Trophoblast cell (in vitro differentiated cells and primary cell): Measurements from ENCODE around the gene C1orf167.
A peak's percentile ranks its signal among the peaks of the same experiment; 100 is the strongest.

Source experiments
- DNase-seq, 2 donors: peaks; one replicate each; pipeline ENCODE4 v3.0.0-alpha.2; 2016
- H2AFZ ChIP-seq: 2 replicates; pipeline ENCODE4 v1.6.1; 2013; ENCODE audit warnings: low read length, moderate library complexity, mild to moderate bottlenecking; ENCODE audit not compliant: insufficient read depth, poor library complexity
- H2AK5ac ChIP-seq: 2 replicates; pipeline ENCODE4 v1.6.1; 2013; ENCODE audit warnings: mild to moderate bottlenecking, low read length
- H2BK120ac ChIP-seq: 2 replicates; pipeline ENCODE4 v1.6.1; 2013; ENCODE audit warnings: low read length, mild to moderate bottlenecking, moderate library complexity; ENCODE audit not compliant: insufficient read depth, poor library complexity
- H2BK12ac ChIP-seq: 2 replicates; pipeline ENCODE4 v1.6.1; 2013; ENCODE audit warnings: mild to moderate bottlenecking, low read length, moderate library complexity
- H2BK5ac ChIP-seq: 2 replicates; pipeline ENCODE4 v1.6.1; 2013; ENCODE audit warnings: low read length, low read depth, moderate library complexity, mild to moderate bottlenecking; ENCODE audit not compliant: poor library complexity
- H3K14ac ChIP-seq: 2 replicates; pipeline ENCODE4 v1.6.1; 2013; ENCODE audit warnings: mild to moderate bottlenecking, low read length
- H3K18ac ChIP-seq: 2 replicates; pipeline ENCODE4 v1.6.1; 2013; ENCODE audit warnings: mild to moderate bottlenecking, low read length
- H3K23ac ChIP-seq: 2 replicates; pipeline ENCODE4 v1.6.1; 2013; ENCODE audit warnings: low read length
- H3K27ac ChIP-seq: 2 replicates; pipeline ENCODE4 v1.5.1; 2013; ENCODE audit warnings: low read depth, mild to moderate bottlenecking, inconsistent platforms, low read length, moderate library complexity
- H3K27me3 ChIP-seq: 2 replicates; pipeline ENCODE4 v1.6.1; 2013; ENCODE audit warnings: inconsistent platforms, mild to moderate bottlenecking, low read length, moderate library complexity; ENCODE audit not compliant: insufficient read depth
- H3K36me3 ChIP-seq, 2 experiments: 1 replicate in 1 of 2; 2 replicates in 1 of 2; pipeline ENCODE4 v1.6.1; 2013; ENCODE audit warnings: low read length in 2 of 2, mild to moderate bottlenecking in 2 of 2, moderate library complexity in 1 of 2; ENCODE audit not compliant: insufficient read depth in 2 of 2, control insufficient read depth in 1 of 2
- H3K4ac ChIP-seq: 2 replicates; pipeline ENCODE4 v1.6.1; 2013; ENCODE audit warnings: low read depth, mild to moderate bottlenecking, low read length, moderate library complexity
- H3K4me1 ChIP-seq, 2 experiments: 1 replicate in 1 of 2; 2 replicates in 1 of 2; pipeline ENCODE4 v1.6.1; 2013; ENCODE audit warnings: low read length in 2 of 2, mild to moderate bottlenecking in 2 of 2, moderate library complexity in 1 of 2; ENCODE audit not compliant: insufficient read depth in 2 of 2, control insufficient read depth in 1 of 2
- H3K4me2 ChIP-seq: 2 replicates; pipeline ENCODE4 v1.6.1; 2013; ENCODE audit warnings: inconsistent platforms, mild to moderate bottlenecking, low read length, moderate library complexity
- H3K4me3 ChIP-seq: 2 replicates; pipeline ENCODE4 v1.5.1; 2013; ENCODE audit warnings: mild to moderate bottlenecking, low read depth, low read length, inconsistent platforms
- H3K79me1 ChIP-seq: one replicate; pipeline ENCODE4 v1.6.1; 2013; ENCODE audit warnings: low read length
- H3K79me2 ChIP-seq: 2 replicates; pipeline ENCODE4 v1.6.1; 2013; ENCODE audit warnings: low read length, mild to moderate bottlenecking; ENCODE audit not compliant: control insufficient read depth, insufficient read depth, poor library complexity
- H3K9ac ChIP-seq: 2 replicates; pipeline ENCODE4 v1.6.1; 2013; ENCODE audit warnings: mild to moderate bottlenecking, low read length
- H3K9me3 ChIP-seq: 2 replicates; pipeline ENCODE4 v1.6.1; 2013; ENCODE audit warnings: low read depth, mild to moderate bottlenecking, control low read depth, inconsistent platforms, low read length; ENCODE audit not compliant: insufficient read depth
- H4K12ac ChIP-seq: 2 replicates; pipeline ENCODE4 v1.6.1; 2013; ENCODE audit warnings: low read depth, mild to moderate bottlenecking, low read length, moderate library complexity
- H4K8ac ChIP-seq: 2 replicates; pipeline ENCODE4 v1.6.1; 2013; ENCODE audit warnings: low read depth, mild to moderate bottlenecking, low read length, moderate library complexity
- H4K91ac ChIP-seq: one replicate; pipeline ENCODE4 v1.6.1; 2013; ENCODE audit warnings: low read depth, mild to moderate bottlenecking, low read length, moderate library complexity
- WGBS: extraction: QIAGEN DNeasy Blood & Tissue Kit; methylation state at CpG from one replicate; pipeline ENCODE4 v1.1.7; 2013; ENCODE audit warnings: missing lambda C conversion rate; ENCODE audit not compliant: insufficient read length, insufficient coverage; ENCODE audit errors: extremely low coverage; 5-methylcytosine and 5-hydroxymethylcytosine counted together

C1orf167 gene

GRCh38 chr1:11799896-11800295 lies 37.9 kb downstream of the C1orf167 start:
- Histone ChIP-seq H3K36me3 (peaks cover 20 to 33% of the 10 kb centered on the region in 2 experiments), H3K4me1 (peaks cover 16 to 21% of the 10 kb centered on the region in 2 experiments), H3K14ac (no peak overlapping the region)

GRCh38 chr1:11800391-11800755 lies 38.4 kb downstream of the C1orf167 start:
- Histone ChIP-seq H3K79me1 (peaks cover 15% of the 10 kb centered on the region), H2BK5ac (no peak overlapping the region), H3K9me3 (peaks cover 2% of the 10 kb centered on the region), H3K79me2 (peaks cover 5% of the 10 kb centered on the region), H3K27ac (no peak overlapping the region), H3K27me3 (no peaks in the 10 kb centered on the region), H3K36me3 (peaks cover 15 to 29% of the 10 kb centered on the region in 2 experiments), H3K4ac (no peak overlapping the region), H3K14ac (no peak overlapping the region), H3K4me2 (no peak overlapping the region), H4K12ac (no peak overlapping the region), H3K23ac (no peak overlapping the region), H2BK120ac (no peak overlapping the region), H3K18ac (no peak overlapping the region), H2BK12ac (no peak overlapping the region), H4K91ac (no peak overlapping the region), H3K4me3 (no peak overlapping the region), H3K9ac (no peak overlapping the region), H2AFZ (no peak overlapping the region), H2AK5ac (no peak overlapping the region), H3K4me1 (peaks cover 16 to 24% of the 10 kb centered on the region in 2 experiments), H4K8ac (no peak overlapping the region)
- no CpG with 5 or more reads among the region's 8 CpGs for WGBS
- DNase-seq: no peak

More at GRCh38 chr1:11799896-11800295, 37.9 kb downstream of the C1orf167 start:
- H2BK120ac ChIP-seq: no peak overlapping the region
- DNase-seq: no peak
- WGBS: no CpG with 5 or more reads among the region's 9 CpGs
- H2AFZ ChIP-seq: no peak overlapping the region
- no peak overlapping the region for H4K91ac ChIP-seq
- H3K18ac ChIP-seq: no peak overlapping the region
- no peak overlapping the region for H2BK12ac ChIP-seq
- H3K4me2 ChIP-seq: no peak overlapping the region
- H3K27me3 ChIP-seq: no peaks in the 10 kb centered on the region
- H4K12ac ChIP-seq: no peak overlapping the region
- H4K8ac ChIP-seq: no peak overlapping the region
- H3K9me3 ChIP-seq: peaks cover 2% of the 10 kb centered on the region
- no peak overlapping the region for H3K9ac ChIP-seq
- no peak overlapping the region for H3K23ac ChIP-seq
- no peak overlapping the region for H2AK5ac ChIP-seq
- no peak overlapping the region for H2BK5ac ChIP-seq
- H3K79me1 ChIP-seq: peaks cover 10% of the 10 kb centered on the region
- peaks cover under 1% of the 10 kb centered on the region for H3K79me2 ChIP-seq
- H3K27ac ChIP-seq: no peak overlapping the region
- no peak overlapping the region for H3K4me3 ChIP-seq
- no peak overlapping the region for H3K4ac ChIP-seq

GRCh38 chr1:11800756-11801433 lies 38.9 kb downstream of the C1orf167 start:
- H2BK12ac ChIP-seq: no peak overlapping the region
- peaks cover 7% of the 10 kb centered on the region for H3K79me2 ChIP-seq
- H3K4me3 ChIP-seq: no peak overlapping the region
- H3K18ac ChIP-seq: no peak overlapping the region
- H4K8ac ChIP-seq: no peak overlapping the region
- no peak overlapping the region for H3K4me2 ChIP-seq
- no peak for DNase-seq
- no peak overlapping the region for H2BK5ac ChIP-seq
- no peaks in the 10 kb centered on the region for H3K27me3 ChIP-seq
- peaks cover 16 to 24% of the 10 kb centered on the region in 2 experiments for H3K4me1 ChIP-seq
- H2AFZ ChIP-seq: no peak overlapping the region
- H3K9me3 ChIP-seq: peaks cover 2% of the 10 kb centered on the region
- H3K27ac ChIP-seq: no peak overlapping the region
- no peak overlapping the region for H3K9ac ChIP-seq
- no peak overlapping the region for H4K12ac ChIP-seq
- no peak overlapping the region for H3K14ac ChIP-seq
- no CpG with 5 or more reads among the region's 21 CpGs for WGBS
- H2AK5ac ChIP-seq: no peak overlapping the region
- peaks cover 12 to 25% of the 10 kb centered on the region in 2 experiments for H3K36me3 ChIP-seq
- no peak overlapping the region for H3K23ac ChIP-seq
- no peak overlapping the region for H4K91ac ChIP-seq
- H3K79me1 ChIP-seq: peaks cover 18% of the 10 kb centered on the region
- H2BK120ac ChIP-seq: no peak overlapping the region
- H3K4ac ChIP-seq: no peak overlapping the region

- peak in 1 of 2 donors; percentile 35 for DNase-seq
- peak overlapping the region; percentile 62 for H3K4me2 ChIP-seq
These were observed 40.6 kb downstream of the C1orf167 start for GRCh38 chr1:11802616-11802972.

More at GRCh38 chr1:11802616-11802972, 40.6 kb downstream of the C1orf167 start:
- Histone ChIP-seq H3K18ac (no peak overlapping the region), H3K79me2 (peaks cover 14% of the 10 kb centered on the region), H3K79me1 (peaks cover 29% of the 10 kb centered on the region), H4K12ac (no peak overlapping the region), H2BK5ac (no peak overlapping the region), H4K91ac (peak overlapping the region; percentile 17), H3K27me3 (no peaks in the 10 kb centered on the region), H3K4me1 (peaks cover 22 to 30% of the 10 kb centered on the region in 2 experiments), H3K4me3 (peak overlapping the region; percentile 57), H3K27ac (peak overlapping the region; percentile 18), H3K9ac (no peak overlapping the region), H4K8ac (no peak overlapping the region), H3K4ac (no peak overlapping the region), H2AFZ (peak overlapping the region; percentile 3), H2BK120ac (no peak overlapping the region), H3K36me3 (peaks cover 10 to 20% of the 10 kb centered on the region in 2 experiments), H2AK5ac (no peak overlapping the region), H3K14ac (no peak overlapping the region), H3K23ac (no peak overlapping the region), H2BK12ac (peak overlapping the region; percentile 12), H3K9me3 (peaks cover 2% of the 10 kb centered on the region)
- WGBS: no CpG with 5 or more reads among the region's 6 CpGs
